Measurements from ENCODE around the gene RFX7.
A peak's percentile ranks its signal among the peaks of the same experiment; 100 is the strongest.
"Not testable (repeated sequence)": the region's sequence is repeated elsewhere in the genome, so short reads cannot be mapped to it uniquely, and the experiment has no call there.

The RFX7 gene

DNA sequence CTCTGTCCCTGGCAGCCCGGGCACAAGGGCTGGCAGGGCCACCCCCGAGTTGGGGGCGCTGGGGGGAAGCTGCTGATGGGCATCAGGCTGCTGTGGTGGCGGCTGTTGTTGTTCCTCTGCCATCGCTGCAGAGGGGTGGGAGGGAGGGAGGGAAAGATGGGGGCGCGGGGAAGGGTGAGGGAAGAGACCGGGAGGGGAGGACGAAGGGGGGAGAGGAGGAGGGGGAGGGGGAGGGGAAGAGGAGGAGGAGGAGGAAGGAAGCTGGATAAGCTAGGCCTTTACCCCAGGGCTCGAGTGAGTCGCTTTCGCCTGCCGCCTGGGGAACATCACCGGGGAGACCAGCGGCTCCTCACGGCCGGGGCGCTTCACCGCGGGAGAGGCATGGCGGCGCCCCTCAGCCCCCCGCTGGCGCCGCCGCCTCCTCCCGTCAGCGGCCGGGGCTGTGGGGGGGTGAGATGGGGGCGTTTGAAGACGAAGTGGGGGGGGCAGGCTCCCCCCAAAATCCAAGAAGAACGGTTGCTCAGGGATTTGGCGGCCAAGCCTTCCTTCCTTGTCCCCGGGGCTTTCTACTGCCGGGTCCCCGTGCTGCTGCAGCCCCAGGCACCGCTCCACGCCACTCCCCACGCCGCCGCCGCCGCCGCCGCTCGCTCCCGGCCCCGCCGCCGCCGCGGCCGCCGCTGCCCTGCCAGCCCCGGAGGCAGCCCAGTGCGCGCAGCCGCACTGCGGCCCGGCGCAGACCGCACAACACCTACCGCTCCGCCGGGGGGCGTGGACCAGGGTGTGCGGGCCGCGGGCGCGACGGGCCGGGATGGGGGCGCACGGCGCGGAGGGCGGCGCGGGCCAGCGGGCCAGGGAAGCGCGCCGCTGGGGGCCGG, at the start of gene RFX7:
Gene RFX7, minus strand, starts transcription at position 717 of the 875 bp plus-strand sequence. Its CDS starts 594 bp downstream, at position 123.
- peak; percentile 76 for DNase-seq (ENCODE audit: low spot score)

DNA sequence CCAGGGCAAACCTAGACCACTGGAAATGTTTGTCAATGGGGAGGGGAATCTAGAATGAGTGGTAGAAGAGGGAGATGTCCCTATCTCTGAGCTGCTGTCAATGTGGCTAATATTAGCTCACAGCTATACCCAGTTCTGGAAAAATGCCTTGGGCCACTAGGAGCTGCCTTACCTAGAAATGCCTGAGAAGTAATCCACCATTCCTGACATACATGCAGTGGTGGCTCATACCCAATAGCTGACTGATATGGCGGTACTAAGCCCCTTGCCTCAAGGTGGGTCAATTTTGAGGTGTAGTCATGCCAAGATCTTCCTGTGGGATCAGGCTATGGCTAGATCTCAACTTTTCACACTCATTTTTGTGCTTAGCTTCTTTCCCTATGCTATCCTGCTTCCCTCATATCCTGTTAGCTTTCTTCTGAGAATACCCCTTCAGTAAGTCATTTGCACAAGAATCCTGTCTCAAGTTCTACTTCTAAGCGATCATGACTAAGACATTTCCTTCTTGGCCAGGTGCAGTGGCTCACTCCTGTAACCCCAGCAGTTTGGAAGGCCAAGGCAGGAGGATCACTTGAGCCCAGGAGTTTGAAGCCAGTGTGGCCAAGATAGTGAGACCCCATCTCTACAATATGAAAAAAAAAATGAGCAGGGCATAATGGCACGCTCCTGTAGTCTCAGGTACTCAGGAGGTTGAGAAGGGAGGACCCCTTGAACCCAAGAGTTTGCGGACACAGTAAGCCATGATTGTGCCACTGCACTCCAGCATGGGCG, 49.1 kb upstream of the RFX7 start:
- DNase-seq (ENCODE audit: low spot score), result no peak

DNA sequence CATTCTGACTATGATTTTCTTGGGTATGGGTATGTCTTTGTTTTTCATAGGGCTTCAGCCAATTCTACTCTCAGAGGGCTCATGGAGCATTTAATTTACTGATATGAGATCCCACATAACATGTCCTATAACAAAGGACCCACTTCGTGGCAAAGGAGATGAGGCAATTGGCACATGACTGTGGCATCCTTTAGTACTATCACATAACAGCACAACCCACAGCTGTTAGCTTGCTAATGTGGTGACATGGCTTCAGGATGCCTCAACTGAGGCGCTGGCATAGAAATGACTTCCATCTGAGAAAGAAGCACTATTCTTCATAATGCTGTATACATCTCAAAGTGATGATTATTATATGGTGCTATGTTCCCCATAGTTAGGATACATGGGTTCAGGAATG, 48.1 kb upstream of the RFX7 start:
- no peak for DNase-seq (ENCODE audit: low spot score)

DNA sequence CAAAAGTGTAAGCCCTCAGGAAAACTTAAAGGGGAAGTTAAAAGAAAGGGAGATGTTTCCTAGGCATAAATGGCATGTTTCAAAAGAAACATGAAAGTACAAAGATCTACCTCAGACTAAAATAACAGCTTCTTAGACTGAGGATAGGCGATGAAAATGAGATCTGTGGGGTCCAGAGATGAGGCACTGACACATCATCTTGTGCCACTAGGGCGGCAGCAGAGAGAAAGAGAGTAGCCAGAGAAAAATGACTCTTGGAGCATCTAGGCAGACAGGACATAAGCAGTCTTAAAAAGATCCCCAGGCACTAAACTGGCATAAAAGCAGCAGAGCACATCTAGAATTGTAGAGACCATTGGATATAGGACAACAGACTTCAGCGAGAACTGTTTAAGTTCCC, 42.5 kb upstream of the RFX7 start:
- no peak for DNase-seq (ENCODE audit: low spot score)

DNA sequence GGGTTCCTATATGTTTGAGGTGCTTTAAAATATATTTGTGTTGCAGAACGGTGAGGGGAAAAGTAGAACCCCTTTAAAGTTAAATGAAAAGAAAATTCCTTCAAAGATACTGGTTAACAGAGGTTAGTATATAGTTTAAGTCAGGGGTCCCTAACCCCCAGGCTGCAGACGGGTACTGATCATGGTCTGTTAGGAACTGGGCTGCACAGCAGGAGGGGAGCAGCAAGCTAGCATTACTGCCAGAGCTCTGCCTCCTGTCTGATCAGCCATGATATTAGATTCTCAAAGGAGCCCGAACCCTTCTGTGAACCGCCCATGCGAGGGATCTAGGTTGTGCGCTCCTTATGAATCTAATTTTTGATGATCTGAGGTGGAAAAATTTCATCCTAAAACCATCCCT, 37.5 kb upstream of the RFX7 start:
- DNase-seq (ENCODE audit: low spot score), result no peak

DNA sequence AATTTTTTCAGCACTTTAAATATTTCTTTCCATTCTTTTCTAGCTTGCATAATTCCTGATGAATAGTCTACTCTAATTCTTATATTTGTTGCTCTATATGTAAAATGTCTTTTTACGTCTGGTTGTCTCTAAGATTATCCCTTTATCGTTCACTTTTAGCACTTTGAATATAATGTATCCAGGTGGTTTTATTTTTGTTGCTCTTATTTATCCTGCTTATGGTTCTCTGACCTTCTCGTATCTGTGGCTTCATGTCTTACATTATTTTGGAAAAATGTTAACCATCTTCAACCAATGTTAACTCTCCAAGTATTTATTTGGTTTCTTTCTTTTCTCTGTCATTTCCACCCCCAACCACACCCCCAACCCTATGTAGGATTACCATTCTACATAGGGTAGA, 30.0 kb upstream of the RFX7 start:
- DNase-seq (ENCODE audit: low spot score), result no peak

DNA sequence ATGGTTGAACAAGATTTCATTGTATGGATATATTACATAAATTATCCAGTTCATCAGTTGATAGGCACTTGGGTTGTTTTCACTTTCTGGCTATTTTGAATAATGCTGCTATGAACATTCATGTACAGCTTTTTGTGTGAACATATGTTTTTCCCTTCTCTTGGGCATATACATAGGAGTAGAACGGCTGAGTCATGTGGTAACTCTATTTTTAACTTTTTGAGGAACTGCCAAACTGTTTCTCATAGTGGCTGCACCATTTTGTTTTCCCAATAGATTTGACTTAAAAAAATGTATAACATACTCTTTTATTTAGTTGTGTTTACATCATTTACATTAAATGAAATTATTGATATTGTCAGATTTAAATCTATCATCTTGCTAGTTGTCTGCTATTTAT, 28.8 kb upstream of the RFX7 start:
- no peak for DNase-seq (ENCODE audit: low spot score)

DNA sequence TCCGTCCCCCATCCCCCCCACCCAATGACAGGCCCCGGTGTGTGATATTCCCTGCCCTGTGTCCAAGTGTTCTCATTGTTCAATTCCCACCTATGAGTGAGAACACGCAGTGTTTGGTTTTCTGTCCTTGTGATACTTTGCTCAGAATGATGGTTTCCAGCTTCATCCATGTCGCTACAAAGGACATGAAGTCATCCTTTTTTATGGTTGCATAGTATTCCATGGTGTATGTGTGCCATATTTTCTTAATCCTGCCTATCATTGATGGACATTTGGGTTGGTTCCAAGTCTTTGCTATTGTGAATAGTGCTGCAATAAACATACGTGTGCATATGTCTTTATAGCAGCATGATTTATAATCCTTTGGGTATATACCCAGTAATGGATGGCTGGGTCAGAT, 22.8 kb upstream of the RFX7 start:
- DNase-seq (ENCODE audit: low spot score), result not testable (repeated sequence)

DNA sequence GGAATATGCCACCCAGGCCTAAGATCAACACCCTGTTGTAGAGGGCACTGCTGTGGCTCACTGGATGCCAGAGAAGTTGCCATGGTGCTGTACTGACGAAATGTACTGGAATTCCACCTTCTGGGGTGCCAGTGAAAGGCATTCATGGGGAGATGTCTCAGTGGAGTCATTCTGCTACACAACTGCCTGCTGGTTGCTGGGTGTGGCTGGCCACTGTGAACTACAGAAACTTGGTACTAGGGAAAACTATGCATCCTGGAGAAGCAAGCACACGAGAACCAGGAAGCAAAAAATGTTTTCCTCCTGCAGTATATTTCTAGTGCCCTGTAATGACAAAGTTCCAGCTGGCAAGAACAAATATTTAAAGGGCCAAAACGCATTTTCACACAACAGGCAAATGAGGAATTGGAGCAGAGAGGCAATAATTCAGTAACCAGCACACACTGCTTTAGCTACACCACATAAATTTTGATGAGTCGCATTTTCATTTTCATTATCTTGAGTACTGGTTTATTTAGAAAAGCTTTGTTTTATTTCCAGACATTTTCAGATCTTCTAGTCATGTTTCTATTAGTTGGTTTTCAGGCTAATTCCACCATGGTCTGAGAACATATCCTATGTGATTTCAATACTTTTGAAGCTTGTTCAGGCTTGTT, 18.3 kb upstream of the RFX7 start:
- no peak for DNase-seq (ENCODE audit: low spot score)

DNA sequence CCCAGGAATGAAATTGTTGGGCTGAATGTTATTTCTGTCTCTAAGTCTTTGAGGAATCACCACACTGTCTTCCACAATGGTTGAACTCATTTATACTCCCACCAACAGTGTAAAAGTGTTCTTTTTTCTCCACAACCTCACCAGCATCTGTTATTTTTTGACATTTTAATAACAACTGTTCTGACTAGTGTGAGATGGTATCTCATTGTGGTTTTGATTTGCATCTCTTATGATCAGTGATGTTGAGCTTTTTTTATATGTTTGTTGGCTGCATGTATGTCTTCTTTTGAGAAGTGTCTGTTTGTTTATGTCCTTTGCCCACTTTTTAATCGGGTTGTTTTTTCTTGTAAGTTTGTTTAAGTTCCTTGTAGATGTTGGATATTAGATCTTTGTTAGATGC, 13.6 kb upstream of the RFX7 start:
- DNase-seq (ENCODE audit: low spot score), result not testable (repeated sequence)

DNA sequence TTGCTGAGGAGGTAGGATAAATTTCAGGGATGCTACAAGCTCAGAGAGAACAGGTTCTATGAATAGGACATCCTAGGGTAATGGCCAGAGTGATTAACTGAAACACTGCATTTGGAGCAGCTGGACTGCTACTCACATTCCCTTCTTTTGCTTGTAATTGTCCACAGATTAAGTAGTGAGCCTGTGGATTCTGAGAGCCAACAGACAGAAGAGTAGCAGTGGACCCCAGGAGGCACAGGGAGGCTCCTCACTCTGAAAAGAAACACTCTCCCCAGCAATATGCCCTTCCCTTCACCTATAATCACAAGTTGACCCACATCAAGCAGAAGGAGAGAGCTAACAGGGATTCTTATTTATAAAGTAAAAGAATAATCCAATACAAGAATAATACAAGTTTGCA, 10.6 kb upstream of the RFX7 start:
- DNase-seq (ENCODE audit: low spot score), result no peak

DNA sequence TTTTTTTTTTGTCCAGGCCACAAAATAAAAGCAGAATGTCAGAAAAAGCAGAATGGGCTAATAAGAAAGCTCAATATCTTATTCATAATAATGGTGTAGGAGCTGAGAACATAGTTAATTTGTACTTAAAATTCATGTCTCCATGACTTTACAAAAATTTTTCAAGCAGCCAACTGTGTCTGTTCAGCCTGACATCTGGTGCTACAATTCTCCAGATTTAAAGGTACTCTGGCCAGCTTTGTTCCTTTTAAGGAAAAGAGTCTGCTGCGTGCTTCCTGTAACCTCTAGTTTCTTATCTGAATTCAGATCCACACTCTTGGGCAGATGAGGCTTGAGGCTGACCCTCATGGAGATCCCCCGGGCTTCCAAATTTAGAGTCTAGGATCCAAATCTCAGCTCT, 8.7 kb upstream of the RFX7 start:
- no peak for DNase-seq (ENCODE audit: low spot score)

DNA sequence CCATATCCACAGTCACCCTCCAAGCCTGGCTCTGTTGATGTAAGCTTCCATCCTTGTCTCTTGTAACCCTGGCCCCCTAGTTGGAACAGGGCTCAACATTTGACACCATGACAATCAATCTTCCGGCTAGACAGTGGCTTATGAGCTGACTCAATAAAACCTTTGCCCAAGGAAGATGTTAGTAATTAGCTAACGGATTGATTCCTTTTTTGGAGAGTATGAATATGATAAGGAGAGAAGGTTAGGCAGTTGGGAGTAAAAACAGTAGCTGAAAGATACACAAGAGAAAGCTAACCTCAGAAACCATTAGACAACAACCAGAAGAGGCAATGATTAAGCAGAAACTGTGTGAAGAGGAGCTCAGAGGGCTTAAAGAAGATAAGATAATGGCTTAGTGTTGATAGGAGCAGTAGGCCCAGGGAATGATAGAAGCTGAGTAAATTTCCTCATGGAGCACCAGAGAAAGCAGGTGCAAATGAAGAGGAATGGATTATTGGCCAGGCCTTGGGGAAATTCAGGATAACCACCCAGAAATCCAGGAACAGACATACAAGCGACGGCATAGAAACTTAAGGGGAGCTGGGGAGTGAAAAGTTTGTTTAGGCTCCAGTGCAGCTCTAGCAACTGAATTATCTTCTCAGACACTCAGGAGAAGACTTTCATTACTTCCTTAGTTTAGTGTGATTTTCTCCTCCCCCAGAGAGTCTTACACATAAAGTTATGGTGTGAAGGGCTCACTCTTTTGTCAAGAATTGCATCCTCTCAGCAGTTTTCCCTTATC, 7.8 kb upstream of the RFX7 start:
- DNase-seq (ENCODE audit: low spot score), result no peak

DNA sequence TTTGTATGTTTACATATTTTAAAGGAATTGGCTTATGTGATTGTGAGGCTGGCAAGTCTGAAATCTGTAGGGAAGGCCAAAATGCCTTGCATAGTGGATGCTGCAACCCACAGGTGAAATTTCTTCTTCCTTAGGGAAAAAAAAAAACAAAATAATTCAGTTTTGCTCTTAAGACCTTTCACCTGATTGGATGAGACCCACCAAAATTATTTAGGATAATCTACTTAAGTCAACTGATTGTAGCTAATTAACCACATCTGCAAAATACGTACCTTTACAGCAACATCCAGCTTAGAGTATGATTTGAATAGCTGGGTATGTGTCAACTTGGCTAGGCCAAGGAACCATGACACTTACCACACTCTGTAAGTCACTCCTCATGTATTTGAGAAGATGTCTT, 6.9 kb upstream of the RFX7 start:
- no peak for DNase-seq (ENCODE audit: low spot score)

DNA sequence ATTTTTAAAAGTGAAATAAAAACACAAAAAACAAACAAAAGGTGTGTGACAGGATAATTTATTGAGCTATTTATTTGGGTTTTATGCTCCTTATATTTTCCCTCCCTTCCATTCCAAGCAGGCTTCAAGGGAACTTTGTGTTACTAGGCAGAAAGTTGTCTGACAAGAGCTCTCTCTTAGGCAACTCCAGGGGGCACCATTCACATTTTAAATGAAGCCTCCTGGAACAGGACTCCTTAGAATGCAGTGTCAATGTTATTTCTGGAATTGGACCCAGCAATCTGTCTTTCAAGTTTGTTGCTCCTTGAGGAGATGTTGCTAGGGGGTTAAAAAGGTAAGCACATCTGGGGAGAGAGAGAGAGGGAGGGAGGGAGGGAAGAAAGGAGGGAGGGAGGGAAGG, 5.4 kb upstream of the RFX7 start:
- DNase-seq (ENCODE audit: low spot score), result no peak

DNA sequence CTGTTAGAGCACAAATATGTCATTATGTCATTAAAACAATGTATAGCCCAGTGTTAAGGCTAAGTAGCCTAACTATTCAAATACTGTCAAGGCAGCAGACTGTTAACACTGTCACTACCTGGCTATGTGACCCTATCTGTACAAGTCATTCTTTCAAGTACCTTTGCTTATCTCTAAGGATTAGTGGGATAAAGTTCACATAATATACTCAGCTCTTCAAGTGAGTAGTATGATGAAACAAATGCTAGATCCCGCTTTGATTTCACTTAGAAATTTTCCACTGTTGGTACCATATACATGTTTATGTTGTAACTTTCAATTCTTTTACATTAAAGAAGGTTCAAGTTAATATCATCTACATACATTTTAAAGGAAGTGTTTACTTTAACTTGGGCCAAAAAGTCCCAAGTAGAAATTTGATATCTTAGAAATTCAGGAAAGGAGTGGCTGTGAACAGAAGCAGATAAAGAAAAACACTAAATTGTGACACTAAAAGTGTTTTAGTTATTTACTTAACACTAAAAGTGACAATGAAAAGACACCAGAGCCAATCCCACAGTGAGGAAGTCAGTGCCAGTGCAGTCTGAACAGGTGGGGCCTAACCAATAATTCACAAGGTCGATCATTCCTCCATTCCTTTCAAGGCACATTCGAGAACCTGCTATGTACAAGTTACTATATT, 4.8 kb upstream of the RFX7 start:
- DNase-seq (ENCODE audit: low spot score), result no peak

DNA sequence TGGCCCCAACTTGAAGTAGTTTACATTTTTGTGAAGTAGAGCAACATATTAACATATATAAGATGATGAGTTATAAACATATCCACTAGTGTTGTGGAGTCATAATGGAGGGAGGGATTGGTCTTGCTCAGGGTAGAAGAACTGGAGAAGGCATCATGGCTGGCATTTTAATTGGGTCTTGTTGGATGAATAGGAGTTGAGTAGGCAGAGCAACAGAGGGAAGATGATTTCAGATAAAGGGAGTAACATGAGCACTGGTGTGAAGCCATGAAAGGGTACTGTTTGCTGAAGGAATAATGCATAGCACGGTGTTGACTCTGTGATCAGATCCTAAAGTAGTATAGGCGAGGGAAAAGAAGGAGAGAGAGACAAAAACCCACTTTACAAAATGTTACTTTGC, 3.6 kb upstream of the RFX7 start:
- no peak for DNase-seq (ENCODE audit: low spot score)

DNA sequence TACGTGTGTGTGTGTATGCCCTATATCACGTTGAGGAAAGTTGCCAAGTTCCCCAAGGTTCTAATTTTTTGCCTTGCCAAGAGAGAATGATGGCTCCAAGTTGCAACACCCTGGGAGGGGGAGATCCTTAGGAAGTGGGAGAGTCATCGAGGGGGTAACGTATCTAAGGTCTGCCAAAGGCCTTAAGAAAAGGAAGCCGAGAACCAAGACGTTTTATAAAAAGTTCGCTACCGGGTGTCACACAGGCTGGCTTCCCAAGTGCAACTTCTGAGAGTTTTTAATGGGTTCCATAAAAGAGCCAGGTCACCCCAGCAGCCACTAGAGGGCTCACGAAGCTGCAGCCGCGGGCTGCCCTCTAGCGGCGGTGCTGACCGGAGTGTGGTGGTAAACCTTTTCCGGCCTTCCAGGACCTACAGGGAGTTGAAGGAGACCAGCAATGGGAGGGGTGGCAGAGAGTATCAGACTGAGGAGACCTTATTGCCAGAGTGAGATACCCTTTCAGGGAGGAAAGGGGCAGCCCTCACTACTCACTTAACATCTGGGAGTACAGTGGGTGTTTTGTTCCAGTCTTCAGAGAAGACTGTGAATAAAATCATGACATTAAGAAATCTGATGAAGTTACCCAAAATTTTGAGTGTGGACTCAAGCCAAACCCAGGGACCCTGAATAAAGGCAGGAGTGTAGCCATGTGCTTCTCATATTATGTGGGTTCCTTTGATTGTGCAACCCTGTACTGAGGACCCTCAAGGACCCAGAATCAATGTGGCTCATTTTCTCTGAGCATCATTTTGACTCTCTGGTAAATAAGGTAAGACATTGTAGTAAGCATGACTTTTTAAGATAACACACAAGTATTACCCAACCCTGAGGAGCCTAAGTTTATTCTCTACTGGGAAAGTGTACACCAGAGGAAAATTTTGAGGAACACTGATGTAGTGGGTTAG, 2.5 kb upstream of the RFX7 start:
- DNase-seq (ENCODE audit: low spot score), result peak; percentile 87

DNA sequence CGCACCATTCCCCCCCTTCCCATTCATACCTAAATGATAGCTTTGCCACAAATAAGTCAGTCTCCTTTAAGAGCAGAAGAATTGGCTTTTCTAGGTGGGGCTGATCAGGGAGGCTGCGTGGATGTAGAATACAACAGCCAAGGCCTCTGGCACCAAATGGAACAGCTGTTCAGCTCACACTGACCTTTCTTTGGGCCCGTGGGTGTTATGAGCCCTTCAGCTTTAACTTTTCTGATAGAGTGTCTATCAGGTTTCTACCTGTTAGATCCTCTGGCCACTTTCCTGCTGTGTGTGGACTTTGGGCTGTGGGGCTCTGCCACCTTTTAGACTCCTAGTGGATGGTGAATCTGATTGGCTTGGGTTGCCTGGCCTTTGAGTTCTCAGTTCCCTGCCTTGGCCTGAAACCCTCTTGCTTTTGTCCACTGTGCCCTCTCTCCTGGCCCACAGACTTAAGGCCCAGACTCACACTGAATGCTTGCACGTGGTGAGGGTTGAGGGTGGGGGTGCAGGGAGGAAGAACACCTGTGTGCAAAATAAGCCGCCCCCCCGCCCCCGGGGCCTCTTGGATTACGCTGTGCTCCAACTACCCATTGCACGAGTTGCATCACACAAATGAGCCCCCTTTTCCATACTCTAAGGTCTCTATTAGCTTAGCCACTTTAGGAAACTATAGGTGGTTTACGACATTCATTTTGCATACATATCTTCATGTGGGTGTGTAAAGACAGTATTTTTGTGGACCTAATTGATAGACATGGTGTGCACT, 1.3 kb upstream of the RFX7 start:
- DNase-seq (ENCODE audit: low spot score), result peak; percentile 27
